WTC11 (cell line): Measurements from ENCODE around the gene ZFP64. TPM values are rescaled to one million over a fixed set of nuclear protein-coding genes. Genes with fewer than 3 reads are reported as not detected.

ENCODE experiments used
- ATAC-seq: fragments of 200-7000 bp; cut with Tn5 transposase; 2 replicates; pipeline ENCODE4 v1.10.0; 2021; ENCODE audit warnings: mild to moderate bottlenecking, moderate library complexity
- CTCF ChIA-PET: fragments of 300-600 bp; sonication (Branson Sonifier 250); formaldehyde crosslinking; loops from one replicate; lab custom pipeline; 2021; ENCODE audit warnings: antibody characterized with exemption; lab: Charles Lee
- POLR2A ChIA-PET: fragments of 350-600 bp; sonication (Branson Sonifier 250); formaldehyde crosslinking; loops from one replicate; lab custom pipeline; 2021; ENCODE audit warnings: antibody characterized with exemption; lab: Charles Lee
- DNase-seq: peaks from one replicate; pipeline ENCODE4 v3.0.0; 2021; ENCODE audit warnings: low spot score
- H3K27ac Mint-ChIP-seq: 2 replicates; pipeline ENCODE4 v1.8.0; 2021; ENCODE audit warnings: mixed read lengths
- H3K27me3 Mint-ChIP-seq: 2 replicates; pipeline ENCODE4 v1.8.0; 2021; ENCODE audit warnings: low read depth, mild to moderate bottlenecking, moderate library complexity, mixed read lengths
- H3K36me3 Mint-ChIP-seq: 2 replicates; pipeline ENCODE4 v1.8.0; 2021; ENCODE audit warnings: mixed read lengths
- H3K4me1 Mint-ChIP-seq: 2 replicates; pipeline ENCODE4 v1.8.0; 2022; ENCODE audit warnings: mixed read lengths
- H3K4me3 Mint-ChIP-seq: 2 replicates; pipeline ENCODE4 v1.8.0; 2021; ENCODE audit warnings: mild to moderate bottlenecking, moderate library complexity, mixed read lengths
- H3K9me3 Mint-ChIP-seq: 2 replicates; pipeline ENCODE4 v1.8.0; 2021; ENCODE audit warnings: mixed read lengths
- AR ChIP-seq: fragments of 250-450 bp; sonication (Bioruptor Pico); IDR thresholded peaks from 2 replicates; pipeline ENCODE4 v1.9.0; 2021; ENCODE audit warnings: mild to moderate bottlenecking
- ATF1 ChIP-seq: sonication (generic); formaldehyde crosslinking; IDR thresholded peaks from 2 replicates; pipeline ENCODE4 v1.8.1; 2023; ENCODE audit warnings: mild to moderate bottlenecking, moderate library complexity, missing genetic modification reagents
- ATF3 ChIP-seq: sonication (generic); formaldehyde crosslinking; conservative IDR thresholded peaks from 2 replicates; pipeline ENCODE4 v1.8.1; 2022; ENCODE audit warnings: mild to moderate bottlenecking, missing genetic modification reagents
- CREB1 ChIP-seq: sonication (generic); formaldehyde crosslinking; IDR thresholded peaks from 2 replicates; pipeline ENCODE4 v1.8.0; 2023; ENCODE audit warnings: mild to moderate bottlenecking, missing genetic modification reagents
- CREM ChIP-seq: sonication (generic); formaldehyde crosslinking; IDR thresholded peaks from 2 replicates; pipeline ENCODE4 v1.8.1; 2022; ENCODE audit warnings: mild to moderate bottlenecking, missing genetic modification reagents, moderate library complexity
- E2F1 ChIP-seq: sonication (generic); formaldehyde crosslinking; IDR thresholded peaks from 2 replicates; pipeline ENCODE4 v1.8.0; 2022; ENCODE audit warnings: mild to moderate bottlenecking, missing genetic modification reagents
- EMX1 ChIP-seq: fragments of 250-450 bp; sonication (Bioruptor Pico); IDR thresholded peaks from 2 replicates; pipeline ENCODE4 v1.8.0; 2021; ENCODE audit warnings: mild to moderate bottlenecking
- ERG ChIP-seq: fragments of 250-450 bp; sonication (Bioruptor Pico); IDR thresholded peaks from 2 replicates; pipeline ENCODE4 v1.8.0; 2021; ENCODE audit warnings: mild to moderate bottlenecking
- FOXJ3 ChIP-seq: sonication (generic); formaldehyde crosslinking; IDR thresholded peaks from 2 replicates; pipeline ENCODE4 v1.9.0; 2021; ENCODE audit warnings: missing genetic modification reagents, mild to moderate bottlenecking, borderline replicate concordance
- FOXK1 ChIP-seq: sonication (generic); formaldehyde crosslinking; IDR thresholded peaks from 2 replicates; pipeline ENCODE4 v1.8.0; 2022; ENCODE audit warnings: mild to moderate bottlenecking, moderate library complexity, missing genetic modification reagents
- FOXP1 ChIP-seq: sonication (generic); formaldehyde crosslinking; IDR thresholded peaks from 2 replicates; pipeline ENCODE4 v1.8.0; 2022; ENCODE audit warnings: missing genetic modification reagents, mild to moderate bottlenecking, moderate library complexity, borderline replicate concordance
- IRF2 ChIP-seq: sonication (generic); formaldehyde crosslinking; IDR thresholded peaks from 2 replicates; pipeline ENCODE4 v1.8.0; 2022; ENCODE audit warnings: low read depth, missing genetic modification reagents, borderline replicate concordance
- JAZF1 ChIP-seq: fragments of 250-450 bp; sonication (Bioruptor Pico); IDR thresholded peaks from 2 replicates; pipeline ENCODE4 v1.9.0; 2021; ENCODE audit warnings: moderate library complexity, mild to moderate bottlenecking, inconsistent platforms
- MLX ChIP-seq: sonication (generic); formaldehyde crosslinking; IDR thresholded peaks from 2 replicates; pipeline ENCODE4 v1.8.1; 2023; ENCODE audit warnings: mild to moderate bottlenecking, missing genetic modification reagents, moderate library complexity
- OVOL2 ChIP-seq: fragments of 250-450 bp; sonication (Bioruptor Pico); IDR thresholded peaks from 2 replicates; pipeline ENCODE4 v1.9.0; 2021; ENCODE audit warnings: mild to moderate bottlenecking, borderline replicate concordance
- PREB ChIP-seq: sonication (generic); formaldehyde crosslinking; IDR thresholded peaks from 2 replicates; pipeline ENCODE4 v1.8.1; 2022; ENCODE audit warnings: mild to moderate bottlenecking, missing genetic modification reagents, moderate library complexity, borderline replicate concordance
- PRRX2 ChIP-seq: fragments of 250-450 bp; sonication (Bioruptor Pico); IDR thresholded peaks from 2 replicates; pipeline ENCODE4 v1.8.0; 2021; ENCODE audit warnings: mild to moderate bottlenecking
- SP1 ChIP-seq: sonication (generic); formaldehyde crosslinking; conservative IDR thresholded peaks from 2 replicates; pipeline ENCODE4 v1.8.1; 2022; ENCODE audit warnings: missing genetic modification reagents
- ZBTB21 ChIP-seq: sonication (generic); formaldehyde crosslinking; IDR thresholded peaks from 2 replicates; pipeline ENCODE4 v1.8.1; 2023; ENCODE audit warnings: mild to moderate bottlenecking, missing genetic modification reagents, borderline replicate concordance
- ZNF232 ChIP-seq: sonication (generic); formaldehyde crosslinking; IDR thresholded peaks from 2 replicates; pipeline ENCODE4 v1.8.0; 2022; ENCODE audit warnings: mild to moderate bottlenecking, missing genetic modification reagents
- ZNF423 ChIP-seq: fragments of 250-450 bp; sonication (Bioruptor Pico); IDR thresholded peaks from 2 replicates; pipeline ENCODE4 v2.1.2; 2022; ENCODE audit warnings: mild to moderate bottlenecking, moderate library complexity
- total RNA-seq: library from RNA; stranded (reverse); gene quantifications from 3 replicates; pipeline ENCODE4 v1.2.3, GENCODE V29; 2021

Gene ZFP64
- total RNA-seq, 1 experiment from 2014 or later: 26.1 TPM

- Mint-ChIP-seq H3K4me1 (no peaks in the 10 kb centered on the region), H3K9me3 (no peaks in the 10 kb centered on the region), H3K27ac (no peak overlapping the region), H3K4me3 (no peak overlapping the region), H3K36me3 (no peaks in the 10 kb centered on the region), H3K27me3 (no peaks in the 10 kb centered on the region)
- no peak for DNase-seq
- POLR2A ChIA-PET: no interaction called here
- TF ChIP-seq FOXK1 (CRISPR knock-in tag): no peak
- TF ChIP-seq IRF2 (CRISPR knock-in tag): no peak
- TF ChIP-seq CREB1 (CRISPR knock-in tag): no peak
- no peak for TF ChIP-seq FOXJ3 (CRISPR knock-in tag)
- TF ChIP-seq ATF3 (CRISPR knock-in tag): no peak
- no peak for TF ChIP-seq ZNF232 (CRISPR knock-in tag)
- TF ChIP-seq ZBTB21 (CRISPR knock-in tag): no peak
- no peak for TF ChIP-seq PREB (CRISPR knock-in tag)
- TF ChIP-seq ERG (CRISPR knock-in tag): no peak
- no peak for TF ChIP-seq PRRX2 (CRISPR knock-in tag)
- no peak for TF ChIP-seq MLX (CRISPR knock-in tag)
- no peak for TF ChIP-seq ATF1 (CRISPR knock-in tag)
- ATAC-seq: no peak
- CTCF ChIA-PET: no interaction called here
These were observed 49.2 kb upstream of the ZFP64 start for GRCh38 chr20:52240802-52241201.

- no peak overlapping the region for H3K27ac Mint-ChIP-seq
These were observed 47.5 kb upstream of the ZFP64 start for GRCh38 chr20:52239102-52239501.

More at GRCh38 chr20:52239102-52239501, 47.5 kb upstream of the ZFP64 start:
- H3K4me3 Mint-ChIP-seq: no peak overlapping the region
- ATAC-seq: no peak
- no peaks in the 10 kb centered on the region for H3K27me3 Mint-ChIP-seq
- TF ChIP-seq E2F1: no peak
- TF ChIP-seq ZNF423 (CRISPR knock-in tag): no peak
- no peak for TF ChIP-seq FOXP1 (CRISPR knock-in tag)
- TF ChIP-seq JAZF1 (CRISPR knock-in tag): no peak
- TF ChIP-seq CREB1 (CRISPR knock-in tag): no peak
- TF ChIP-seq SP1 (CRISPR knock-in tag): no peak
- no peak for TF ChIP-seq OVOL2 (CRISPR knock-in tag)
- no peak for TF ChIP-seq CREM
- TF ChIP-seq AR (CRISPR knock-in tag): no peak
- TF ChIP-seq EMX1 (CRISPR knock-in tag): no peak
- TF ChIP-seq ZBTB21 (CRISPR knock-in tag): no peak
- no peak for DNase-seq
- POLR2A ChIA-PET: no interaction called here
- no peaks in the 10 kb centered on the region for H3K9me3 Mint-ChIP-seq
- CTCF ChIA-PET: no interaction called here
- no peaks in the 10 kb centered on the region for H3K36me3 Mint-ChIP-seq
- H3K4me1 Mint-ChIP-seq: no peaks in the 10 kb centered on the region
